Epithelial cell of prostate (primary cell): ENCODE data around the gene COL19A1.
"Not testable (repeated sequence)": the region's sequence is repeated elsewhere in the genome, so short reads cannot be mapped to it uniquely, and the experiment has no call there.

ENCODE experiments used
- DNase-seq: peaks from one replicate; pipeline ENCODE4 v3.0.0-alpha.2; 2011; ENCODE audit warnings: low read depth, low spot score
- H3K27ac ChIP-seq: fragments of 450-650 bp; 2 replicates; pipeline ENCODE4 v1.5.1; 2017; ENCODE audit warnings: mild to moderate bottlenecking

Gene COL19A1

GRCh38 chr6:69865126-69865525 lies 1.2 kb upstream of the COL19A1 start:
- no peak for DNase-seq
- H3K27ac ChIP-seq = no peak overlapping the region

GRCh38 chr6:69866770-69867638 lies 648 bp downstream of the COL19A1 start:
- H3K27ac ChIP-seq = no peak overlapping the region
- no peak for DNase-seq

GRCh38 chr6:69867639-69867976 lies 1.3 kb downstream of the COL19A1 start:
- DNase-seq = no peak
- H3K27ac ChIP-seq = no peak overlapping the region

GRCh38 chr6:69868252-69868804 lies 2.0 kb downstream of the COL19A1 start:
- H3K27ac ChIP-seq = no peak overlapping the region
- DNase-seq = no peak

- H3K27ac ChIP-seq = no peak overlapping the region
- no peak for DNase-seq
Observed at GRCh38 chr6:69868961-69869360, 2.6 kb downstream of the COL19A1 start.

GRCh38 chr6:69871107-69871506 lies 4.8 kb downstream of the COL19A1 start:
- H3K27ac ChIP-seq = no peak overlapping the region
- no peak for DNase-seq

- H3K27ac ChIP-seq = no peak overlapping the region
- no peak for DNase-seq
Observed at GRCh38 chr6:69873291-69873690, 6.9 kb downstream of the COL19A1 start.

GRCh38 chr6:69875715-69876114 lies 9.4 kb downstream of the COL19A1 start:
- DNase-seq = no peak
- no peak overlapping the region for H3K27ac ChIP-seq

- no peak for DNase-seq
- H3K27ac ChIP-seq = no peak overlapping the region
Observed at GRCh38 chr6:69878795-69879194, 12.4 kb downstream of the COL19A1 start.

GRCh38 chr6:69880601-69881000 lies 14.2 kb downstream of the COL19A1 start:
- no peak for DNase-seq
- no peak overlapping the region for H3K27ac ChIP-seq

GRCh38 chr6:69881322-69882151 lies 15.2 kb downstream of the COL19A1 start:
- DNase-seq = no peak
- no peak overlapping the region for H3K27ac ChIP-seq

GRCh38 chr6:69883551-69883950 lies 17.2 kb downstream of the COL19A1 start:
- H3K27ac ChIP-seq = no peak overlapping the region
- no peak for DNase-seq

GRCh38 chr6:69884231-69884630 lies 17.9 kb downstream of the COL19A1 start:
- H3K27ac ChIP-seq = no peak overlapping the region
- DNase-seq = no peak

- no peak for DNase-seq
- H3K27ac ChIP-seq = no peak overlapping the region
Observed at GRCh38 chr6:69887026-69887425, 20.7 kb downstream of the COL19A1 start.

- no peak for DNase-seq
- H3K27ac ChIP-seq = no peak overlapping the region
Observed at GRCh38 chr6:69887714-69888345, 21.5 kb downstream of the COL19A1 start.

- no peak overlapping the region for H3K27ac ChIP-seq
- no peak for DNase-seq
Observed at GRCh38 chr6:69888482-69889233, 22.3 kb downstream of the COL19A1 start.

GRCh38 chr6:69889234-69889974 lies 23.0 kb downstream of the COL19A1 start:
- H3K27ac ChIP-seq, DNase-seq: not testable (repeated sequence)

- not testable (repeated sequence) for DNase-seq, H3K27ac ChIP-seq
Observed at GRCh38 chr6:69892561-69892960, 26.2 kb downstream of the COL19A1 start.

- not testable (repeated sequence) for DNase-seq, H3K27ac ChIP-seq
Observed at GRCh38 chr6:69893266-69893665, 26.9 kb downstream of the COL19A1 start.
